Fibroblast of pulmonary artery (primary cell): ENCODE data around the gene TMEM169.
"Not testable (repeated sequence)": the region's sequence is repeated elsewhere in the genome, so short reads cannot be mapped to it uniquely, and the experiment has no call there.

Source experiments
- DNase-seq: peaks from one replicate; pipeline ENCODE4 v3.0.0-alpha.2; 2010; ENCODE audit warnings: low read depth
- H3K4me3 ChIP-seq: replicated peaks from 2 replicates; pipeline ENCODE4 v1.5.1; 2011; ENCODE audit warnings: low read depth, mild to moderate bottlenecking, control low read depth, low read length, moderate library complexity
- TF ChIP-seq, protein P1 (sequence below): IDR thresholded peaks from 2 replicates; pipeline ENCODE4 v1.5.1; 2011; ENCODE audit warnings: mild to moderate bottlenecking, control low read depth, low read length, inconsistent platforms; ENCODE audit errors: missing control alignments

TMEM169 gene

GRCh38 chr2:216075510-216076485, 5.9 kb upstream of the TMEM169 start:
- H3K4me3 ChIP-seq: no peak overlapping the region
- no peak for DNase-seq
- TF ChIP-seq, protein P1, sequence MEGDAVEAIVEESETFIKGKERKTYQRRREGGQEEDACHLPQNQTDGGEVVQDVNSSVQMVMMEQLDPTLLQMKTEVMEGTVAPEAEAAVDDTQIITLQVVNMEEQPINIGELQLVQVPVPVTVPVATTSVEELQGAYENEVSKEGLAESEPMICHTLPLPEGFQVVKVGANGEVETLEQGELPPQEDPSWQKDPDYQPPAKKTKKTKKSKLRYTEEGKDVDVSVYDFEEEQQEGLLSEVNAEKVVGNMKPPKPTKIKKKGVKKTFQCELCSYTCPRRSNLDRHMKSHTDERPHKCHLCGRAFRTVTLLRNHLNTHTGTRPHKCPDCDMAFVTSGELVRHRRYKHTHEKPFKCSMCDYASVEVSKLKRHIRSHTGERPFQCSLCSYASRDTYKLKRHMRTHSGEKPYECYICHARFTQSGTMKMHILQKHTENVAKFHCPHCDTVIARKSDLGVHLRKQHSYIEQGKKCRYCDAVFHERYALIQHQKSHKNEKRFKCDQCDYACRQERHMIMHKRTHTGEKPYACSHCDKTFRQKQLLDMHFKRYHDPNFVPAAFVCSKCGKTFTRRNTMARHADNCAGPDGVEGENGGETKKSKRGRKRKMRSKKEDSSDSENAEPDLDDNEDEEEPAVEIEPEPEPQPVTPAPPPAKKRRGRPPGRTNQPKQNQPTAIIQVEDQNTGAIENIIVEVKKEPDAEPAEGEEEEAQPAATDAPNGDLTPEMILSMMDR: no peak

- TF ChIP-seq, protein P1: no peak
- DNase-seq: peak; percentile 21
- no peak overlapping the region for H3K4me3 ChIP-seq
These were observed 2.9 kb upstream of the TMEM169 start for GRCh38 chr2:216078776-216079175.

DNA sequence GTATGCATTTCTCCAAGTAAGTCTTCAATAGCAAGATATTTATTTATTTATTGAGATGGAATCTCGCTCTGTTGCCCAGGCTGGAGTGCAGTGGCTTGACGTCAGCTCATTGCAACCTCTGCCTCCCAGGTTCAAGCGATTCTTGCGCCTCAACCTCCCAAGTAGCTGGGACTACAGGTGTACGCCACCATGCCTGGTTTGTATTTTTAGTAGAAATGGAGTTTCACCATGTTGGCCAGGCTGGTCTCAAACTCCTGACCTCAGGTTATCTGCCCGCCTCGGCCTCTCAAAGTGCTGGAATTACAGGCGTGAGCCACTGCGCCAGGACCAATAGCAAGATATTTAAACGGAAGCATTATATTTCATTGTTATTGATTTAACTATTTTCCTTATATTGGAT, 1.7 kb upstream of the TMEM169 start:
- DNase-seq, H3K4me3 ChIP-seq: not testable (repeated sequence)

GRCh38 chr2:216081012-216081411, 707 bp upstream of the TMEM169 start:
- peak overlapping the region; percentile 68 for H3K4me3 ChIP-seq

DNA sequence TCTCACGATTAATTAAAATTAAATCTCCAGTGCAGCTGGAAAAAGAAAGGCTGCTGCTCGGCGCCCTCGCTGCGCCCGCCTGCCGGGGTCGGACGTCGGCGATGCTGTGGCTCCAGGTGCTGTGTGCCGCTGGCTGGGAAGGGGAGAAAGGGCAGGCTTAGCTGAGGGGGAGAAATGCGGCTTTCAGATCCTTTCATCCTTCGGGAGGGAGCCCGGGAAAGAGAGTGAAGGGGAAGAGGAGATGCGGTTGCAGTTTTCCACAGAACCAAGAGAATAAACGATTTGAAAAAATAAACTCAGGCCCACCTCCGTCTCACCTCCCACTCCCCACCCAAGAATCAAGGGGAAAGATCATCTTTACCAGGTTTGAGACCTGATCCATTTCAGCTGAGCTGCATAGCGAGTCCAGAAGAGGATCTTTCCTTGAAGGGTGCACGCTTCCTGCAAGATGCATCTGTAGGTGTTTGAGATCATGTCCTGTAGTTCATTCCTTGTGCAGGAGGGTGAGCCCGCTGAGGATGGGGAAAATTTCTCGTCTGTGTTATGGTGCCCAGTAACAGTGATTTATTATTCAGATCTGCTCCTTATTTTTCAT, 495 bp downstream of the TMEM169 start:
- peak overlapping the region; percentile 68 for H3K4me3 ChIP-seq
- TF ChIP-seq, protein P1: no peak
- no peak for DNase-seq

More at GRCh38 chr2:216081012-216081411, 707 bp upstream of the TMEM169 start:
- no peak for DNase-seq
- TF ChIP-seq, protein P1: no peak

- no peak for DNase-seq
- H3K4me3 ChIP-seq: no peak overlapping the region
- TF ChIP-seq, protein P1: no peak
These were observed 1.1 kb downstream of the TMEM169 start for GRCh38 chr2:216082805-216083204.

DNA sequence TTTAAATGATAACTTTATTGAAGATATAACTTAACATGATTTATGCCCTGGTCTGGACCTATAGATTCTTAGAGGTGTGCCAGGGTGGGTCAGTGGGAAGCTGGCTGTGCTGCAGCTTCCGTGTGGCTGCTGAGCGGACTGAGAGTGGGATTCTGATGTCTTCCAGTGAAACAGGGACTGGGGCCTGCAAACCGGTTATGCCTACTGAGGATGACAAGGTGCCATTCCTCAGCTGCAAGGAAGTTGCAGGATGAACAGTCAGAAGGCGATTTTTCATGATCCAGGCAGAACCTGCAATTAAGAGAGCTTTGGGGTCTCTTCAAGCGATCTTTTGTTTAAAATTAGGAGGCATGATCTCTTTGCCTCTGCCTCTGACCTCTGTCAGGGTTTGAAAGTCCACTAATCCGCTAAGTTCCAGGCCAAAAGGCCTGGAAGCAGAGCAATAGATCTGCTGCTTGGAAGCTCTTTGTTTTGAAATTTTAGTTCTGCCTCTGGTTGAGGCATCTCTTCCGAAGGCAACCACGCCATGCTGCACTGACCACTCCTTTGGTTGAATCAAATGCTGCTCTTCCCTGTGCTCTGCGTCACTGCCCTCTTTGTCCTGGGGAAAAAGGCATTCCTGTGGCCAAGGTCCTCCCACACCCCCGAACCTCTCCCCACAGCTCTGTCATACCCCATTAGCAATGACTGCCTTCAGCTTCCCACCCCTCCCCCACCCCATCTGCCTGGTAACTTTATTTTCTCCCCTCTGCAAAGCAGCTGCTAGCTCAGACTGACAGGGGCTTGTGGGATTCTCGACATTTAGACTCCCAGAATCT, 2.0 kb downstream of the TMEM169 start:
- DNase-seq: peak; percentile 53
- TF ChIP-seq, protein P1: no peak
- no peak overlapping the region for H3K4me3 ChIP-seq
